ENCODE measurements around the gene SYT15.

SYT15 gene

GRCh38 chr10:46543466-46544377 is 35.2 kb upstream of the SYT15 start:
- no peak for TF ChIP-seq CTCF (IDR thresholded peaks at IDR 0.05)

GRCh38 chr10:46544989-46545791 is 33.7 kb upstream of the SYT15 start:
- peak; percentile 24; the same call in 1 of the 2 replicates for TF ChIP-seq CTCF (IDR thresholded peaks at IDR 0.05)

GRCh38 chr10:46545861-46546590 is 32.9 kb upstream of the SYT15 start:
- TF ChIP-seq CTCF (IDR thresholded peaks at IDR 0.05) = no peak

- TF ChIP-seq CTCF (IDR thresholded peaks at IDR 0.05) = no peak
Measured at GRCh38 chr10:46546591-46547540, 32.1 kb upstream of the SYT15 start.

- TF ChIP-seq CTCF (IDR thresholded peaks at IDR 0.05) = no peak
Measured at GRCh38 chr10:46547541-46548497, 31.1 kb upstream of the SYT15 start.

GRCh38 chr10:46548498-46549090 is 30.3 kb upstream of the SYT15 start:
- no peak for TF ChIP-seq CTCF (IDR thresholded peaks at IDR 0.05)
